ENCODE results near the gene ATP5PO. TPM values are rescaled to one million over a fixed set of nuclear protein-coding genes. Genes with fewer than 3 reads are reported as not detected.

The ATP5PO gene
- total and polyA plus RNA-seq, 4 donors = 72.8 to 200 (median 131) TPM

DNA sequence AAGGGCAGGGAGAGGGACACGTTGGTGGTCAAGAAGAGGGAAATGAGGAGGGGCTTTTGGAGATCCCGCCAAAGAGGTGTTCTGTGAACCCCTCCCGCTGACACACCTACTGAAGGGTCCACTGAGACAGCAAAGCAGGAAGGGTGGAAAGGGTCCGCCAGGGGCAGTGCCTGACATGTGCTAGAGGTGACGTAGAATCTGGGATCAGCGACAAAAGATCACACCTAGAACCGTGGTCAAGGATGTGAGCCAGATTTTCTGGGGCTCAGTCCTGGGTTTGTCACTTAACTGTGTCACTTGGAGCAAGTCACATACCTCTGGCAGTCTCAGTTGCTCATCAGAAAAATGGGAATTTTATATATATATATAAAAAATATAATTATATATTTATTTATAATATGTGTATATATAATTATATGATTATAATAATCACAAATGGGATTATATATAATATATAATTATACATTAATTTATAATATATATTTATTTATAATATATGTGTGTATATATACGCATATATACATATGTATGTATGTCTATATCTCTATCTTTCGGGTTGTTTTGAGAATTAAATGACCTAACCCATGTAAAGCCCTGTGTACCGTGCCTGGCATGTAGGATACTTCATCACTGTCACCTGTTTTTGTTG lies 35.0 kb upstream of the ATP5PO start:
- Histone ChIP-seq H3K4me1 (ENCODE audit: control insufficient read depth in 4 of 4, insufficient read depth in 4 of 4, low read length in 3 of 4) (no peaks in the 10 kb centered on the region), H3K27me3 (ENCODE audit: control insufficient read depth in 4 of 4, insufficient read depth in 4 of 4, low read length in 3 of 4) (no peaks in the 10 kb centered on the region), H3K9me3 (ENCODE audit: control insufficient read depth in 4 of 4, low read length in 3 of 4) (no peaks in the 10 kb centered on the region), H3K4me3 (ENCODE audit: low read depth in 1 of 3, low read length in 3 of 3) (no peak overlapping the region), H3K36me3 (ENCODE audit: control insufficient read depth in 4 of 4, insufficient read depth in 3 of 4, low read depth in 1 of 4, low read length in 3 of 4) (no peaks in the 10 kb centered on the region), H3K27ac (ENCODE audit: low read depth in 1 of 2, low read length in 2 of 2) (no peak overlapping the region), H3K9ac (ENCODE audit: low read depth in 1 of 2, low read length in 2 of 2) (no peak overlapping the region)
- no peak for TF ChIP-seq JUND (IDR thresholded peaks at IDR 0.05)
- no peak for DNase-seq (ENCODE audit: low spot score)
- WGBS = 89% methylated on average over 10 of the region's 10 CpGs

DNA sequence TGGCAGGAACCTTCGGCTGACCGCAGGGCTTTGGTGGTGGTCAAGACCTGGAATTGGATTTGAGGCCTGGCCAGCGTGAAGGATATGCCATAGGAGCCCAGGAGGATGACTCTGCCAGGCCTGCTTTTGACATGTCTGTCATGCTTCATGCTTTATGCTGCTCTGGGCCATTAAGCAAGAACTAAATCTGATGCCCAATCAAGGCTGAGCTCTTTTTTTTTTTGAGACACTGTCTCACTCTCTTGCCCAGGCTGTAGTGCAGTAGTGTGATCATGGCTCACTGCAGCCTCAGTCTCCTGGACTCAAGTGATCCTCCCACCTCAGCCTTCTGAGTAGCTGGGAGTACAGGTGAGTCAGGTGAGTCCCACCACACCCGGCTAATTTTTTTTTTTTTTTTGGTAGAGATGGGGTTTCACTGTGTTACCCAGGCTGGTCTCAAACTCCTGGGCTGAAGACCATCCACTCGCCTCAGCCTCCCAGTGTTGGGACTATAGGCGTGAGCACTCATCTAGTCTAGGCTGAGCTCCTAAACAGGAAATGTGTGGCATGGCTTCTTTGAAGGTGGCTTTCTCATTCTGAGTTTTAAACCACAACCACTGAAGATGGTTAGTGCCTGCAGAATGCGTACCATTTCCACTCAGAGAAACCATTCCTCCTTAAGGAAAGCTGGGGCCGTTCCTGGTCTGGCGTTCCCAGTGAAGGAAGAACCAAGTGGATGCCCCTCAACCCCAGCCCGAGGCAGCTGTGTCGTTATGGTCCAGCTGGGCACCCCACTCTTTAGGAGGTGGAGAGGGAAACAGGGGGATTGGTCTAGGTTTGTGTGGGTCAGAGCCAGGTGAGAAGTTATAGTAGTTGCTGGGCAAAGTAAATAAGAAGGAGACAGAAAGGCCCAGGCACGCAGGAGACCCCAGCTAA lies 34.2 kb upstream of the ATP5PO start:
- Histone ChIP-seq H3K9me3 (ENCODE audit: control insufficient read depth in 4 of 4, low read length in 3 of 4) (no peaks in the 10 kb centered on the region), H3K27ac (ENCODE audit: low read depth in 1 of 2, low read length in 2 of 2) (peak overlapping the region in 1 of 2 donors; percentile 37), H3K36me3 (ENCODE audit: control insufficient read depth in 4 of 4, insufficient read depth in 3 of 4, low read depth in 1 of 4, low read length in 3 of 4) (no peaks in the 10 kb centered on the region), H3K4me3 (ENCODE audit: low read depth in 1 of 3, low read length in 3 of 3) (no peak overlapping the region), H3K27me3 (ENCODE audit: control insufficient read depth in 4 of 4, insufficient read depth in 4 of 4, low read length in 3 of 4) (no peaks in the 10 kb centered on the region), H3K4me1 (ENCODE audit: control insufficient read depth in 4 of 4, insufficient read depth in 4 of 4, low read length in 3 of 4) (no peaks in the 10 kb centered on the region), H3K9ac (ENCODE audit: low read depth in 1 of 2, low read length in 2 of 2) (no peak overlapping the region)
- no peak for DNase-seq (ENCODE audit: low spot score)
- WGBS = 91% methylated on average over 12 of the region's 12 CpGs
- no peak for TF ChIP-seq GABPA (IDR thresholded peaks at IDR 0.05 in 1 of 2, conservative IDR thresholded peaks at IDR 0.05 in 1 of 2)
- TF ChIP-seq, protein P1, sequence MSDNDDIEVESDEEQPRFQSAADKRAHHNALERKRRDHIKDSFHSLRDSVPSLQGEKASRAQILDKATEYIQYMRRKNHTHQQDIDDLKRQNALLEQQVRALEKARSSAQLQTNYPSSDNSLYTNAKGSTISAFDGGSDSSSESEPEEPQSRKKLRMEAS (IDR thresholded peaks at IDR 0.05) = no peak
- no peak for TF ChIP-seq RAD21 (IDR thresholded peaks at IDR 0.05)
- TF ChIP-seq YY1 (IDR thresholded peaks at IDR 0.05) = no peak
- no peak for TF ChIP-seq HNF4A (conservative IDR thresholded peaks at IDR 0.05)
- TF ChIP-seq RXRA (IDR thresholded peaks at IDR 0.05) = no peak
- TF ChIP-seq FOXA2 (IDR thresholded peaks at IDR 0.05) = no peak
- TF ChIP-seq, protein P2, sequence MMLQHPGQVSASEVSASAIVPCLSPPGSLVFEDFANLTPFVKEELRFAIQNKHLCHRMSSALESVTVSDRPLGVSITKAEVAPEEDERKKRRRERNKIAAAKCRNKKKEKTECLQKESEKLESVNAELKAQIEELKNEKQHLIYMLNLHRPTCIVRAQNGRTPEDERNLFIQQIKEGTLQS (IDR thresholded peaks at IDR 0.05) = no peak
- no peak for TF ChIP-seq TAF1 (conservative IDR thresholded peaks at IDR 0.05)
- TF ChIP-seq JUND (IDR thresholded peaks at IDR 0.05) = no peak
- TF ChIP-seq, protein P3, sequence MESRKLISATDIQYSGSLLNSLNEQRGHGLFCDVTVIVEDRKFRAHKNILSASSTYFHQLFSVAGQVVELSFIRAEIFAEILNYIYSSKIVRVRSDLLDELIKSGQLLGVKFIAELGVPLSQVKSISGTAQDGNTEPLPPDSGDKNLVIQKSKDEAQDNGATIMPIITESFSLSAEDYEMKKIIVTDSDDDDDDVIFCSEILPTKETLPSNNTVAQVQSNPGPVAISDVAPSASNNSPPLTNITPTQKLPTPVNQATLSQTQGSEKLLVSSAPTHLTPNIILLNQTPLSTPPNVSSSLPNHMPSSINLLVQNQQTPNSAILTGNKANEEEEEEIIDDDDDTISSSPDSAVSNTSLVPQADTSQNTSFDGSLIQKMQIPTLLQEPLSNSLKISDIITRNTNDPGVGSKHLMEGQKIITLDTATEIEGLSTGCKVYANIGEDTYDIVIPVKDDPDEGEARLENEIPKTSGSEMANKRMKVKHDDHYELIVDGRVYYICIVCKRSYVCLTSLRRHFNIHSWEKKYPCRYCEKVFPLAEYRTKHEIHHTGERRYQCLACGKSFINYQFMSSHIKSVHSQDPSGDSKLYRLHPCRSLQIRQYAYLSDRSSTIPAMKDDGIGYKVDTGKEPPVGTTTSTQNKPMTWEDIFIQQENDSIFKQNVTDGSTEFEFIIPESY (IDR thresholded peaks at IDR 0.05) = no peak
- TF ChIP-seq, protein P4, sequence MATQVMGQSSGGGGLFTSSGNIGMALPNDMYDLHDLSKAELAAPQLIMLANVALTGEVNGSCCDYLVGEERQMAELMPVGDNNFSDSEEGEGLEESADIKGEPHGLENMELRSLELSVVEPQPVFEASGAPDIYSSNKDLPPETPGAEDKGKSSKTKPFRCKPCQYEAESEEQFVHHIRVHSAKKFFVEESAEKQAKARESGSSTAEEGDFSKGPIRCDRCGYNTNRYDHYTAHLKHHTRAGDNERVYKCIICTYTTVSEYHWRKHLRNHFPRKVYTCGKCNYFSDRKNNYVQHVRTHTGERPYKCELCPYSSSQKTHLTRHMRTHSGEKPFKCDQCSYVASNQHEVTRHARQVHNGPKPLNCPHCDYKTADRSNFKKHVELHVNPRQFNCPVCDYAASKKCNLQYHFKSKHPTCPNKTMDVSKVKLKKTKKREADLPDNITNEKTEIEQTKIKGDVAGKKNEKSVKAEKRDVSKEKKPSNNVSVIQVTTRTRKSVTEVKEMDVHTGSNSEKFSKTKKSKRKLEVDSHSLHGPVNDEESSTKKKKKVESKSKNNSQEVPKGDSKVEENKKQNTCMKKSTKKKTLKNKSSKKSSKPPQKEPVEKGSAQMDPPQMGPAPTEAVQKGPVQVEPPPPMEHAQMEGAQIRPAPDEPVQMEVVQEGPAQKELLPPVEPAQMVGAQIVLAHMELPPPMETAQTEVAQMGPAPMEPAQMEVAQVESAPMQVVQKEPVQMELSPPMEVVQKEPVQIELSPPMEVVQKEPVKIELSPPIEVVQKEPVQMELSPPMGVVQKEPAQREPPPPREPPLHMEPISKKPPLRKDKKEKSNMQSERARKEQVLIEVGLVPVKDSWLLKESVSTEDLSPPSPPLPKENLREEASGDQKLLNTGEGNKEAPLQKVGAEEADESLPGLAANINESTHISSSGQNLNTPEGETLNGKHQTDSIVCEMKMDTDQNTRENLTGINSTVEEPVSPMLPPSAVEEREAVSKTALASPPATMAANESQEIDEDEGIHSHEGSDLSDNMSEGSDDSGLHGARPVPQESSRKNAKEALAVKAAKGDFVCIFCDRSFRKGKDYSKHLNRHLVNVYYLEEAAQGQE (IDR thresholded peaks at IDR 0.05) = no peak
- TF ChIP-seq FOXA1 (IDR thresholded peaks at IDR 0.05) = no peak
- TF ChIP-seq HNF4G (IDR thresholded peaks at IDR 0.05) = no peak
- TF ChIP-seq, protein P5, sequence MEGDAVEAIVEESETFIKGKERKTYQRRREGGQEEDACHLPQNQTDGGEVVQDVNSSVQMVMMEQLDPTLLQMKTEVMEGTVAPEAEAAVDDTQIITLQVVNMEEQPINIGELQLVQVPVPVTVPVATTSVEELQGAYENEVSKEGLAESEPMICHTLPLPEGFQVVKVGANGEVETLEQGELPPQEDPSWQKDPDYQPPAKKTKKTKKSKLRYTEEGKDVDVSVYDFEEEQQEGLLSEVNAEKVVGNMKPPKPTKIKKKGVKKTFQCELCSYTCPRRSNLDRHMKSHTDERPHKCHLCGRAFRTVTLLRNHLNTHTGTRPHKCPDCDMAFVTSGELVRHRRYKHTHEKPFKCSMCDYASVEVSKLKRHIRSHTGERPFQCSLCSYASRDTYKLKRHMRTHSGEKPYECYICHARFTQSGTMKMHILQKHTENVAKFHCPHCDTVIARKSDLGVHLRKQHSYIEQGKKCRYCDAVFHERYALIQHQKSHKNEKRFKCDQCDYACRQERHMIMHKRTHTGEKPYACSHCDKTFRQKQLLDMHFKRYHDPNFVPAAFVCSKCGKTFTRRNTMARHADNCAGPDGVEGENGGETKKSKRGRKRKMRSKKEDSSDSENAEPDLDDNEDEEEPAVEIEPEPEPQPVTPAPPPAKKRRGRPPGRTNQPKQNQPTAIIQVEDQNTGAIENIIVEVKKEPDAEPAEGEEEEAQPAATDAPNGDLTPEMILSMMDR (IDR thresholded peaks at IDR 0.05; ENCODE audit: low read depth, low read length, missing input control) = no peak
- TF ChIP-seq NR2F2 (IDR thresholded peaks at IDR 0.05) = no peak

All from liver (tissue), 9 donors.